WTC11 (cell line): Measurements from ENCODE around the gene PARP4. TPM values are rescaled to one million over a fixed set of nuclear protein-coding genes. Genes with fewer than 3 reads are reported as not detected.

Experiments
- ATAC-seq: fragments of 200-7000 bp; cut with Tn5 transposase; 2 replicates; pipeline ENCODE4 v1.10.0; 2021; ENCODE audit warnings: mild to moderate bottlenecking, moderate library complexity
- CTCF ChIA-PET: fragments of 300-600 bp; sonication (Branson Sonifier 250); formaldehyde crosslinking; loops from one replicate; lab custom pipeline; 2021; ENCODE audit warnings: antibody characterized with exemption; lab: Charles Lee
- POLR2A ChIA-PET: fragments of 350-600 bp; sonication (Branson Sonifier 250); formaldehyde crosslinking; loops from one replicate; lab custom pipeline; 2021; ENCODE audit warnings: antibody characterized with exemption; lab: Charles Lee
- DNase-seq: peaks from one replicate; pipeline ENCODE4 v3.0.0; 2021; ENCODE audit warnings: low spot score
- H3K27ac Mint-ChIP-seq: 2 replicates; pipeline ENCODE4 v1.8.0; 2021; ENCODE audit warnings: mixed read lengths
- H3K27me3 Mint-ChIP-seq: 2 replicates; pipeline ENCODE4 v1.8.0; 2021; ENCODE audit warnings: low read depth, mild to moderate bottlenecking, moderate library complexity, mixed read lengths
- H3K36me3 Mint-ChIP-seq: 2 replicates; pipeline ENCODE4 v1.8.0; 2021; ENCODE audit warnings: mixed read lengths
- H3K4me1 Mint-ChIP-seq: 2 replicates; pipeline ENCODE4 v1.8.0; 2022; ENCODE audit warnings: mixed read lengths
- H3K4me3 Mint-ChIP-seq: 2 replicates; pipeline ENCODE4 v1.8.0; 2021; ENCODE audit warnings: mild to moderate bottlenecking, moderate library complexity, mixed read lengths
- H3K9me3 Mint-ChIP-seq: 2 replicates; pipeline ENCODE4 v1.8.0; 2021; ENCODE audit warnings: mixed read lengths
- MXD4 ChIP-seq: fragments of 250-450 bp; sonication (Bioruptor Pico); IDR thresholded peaks from 2 replicates; pipeline ENCODE4 v1.8.0; 2021; ENCODE audit warnings: mild to moderate bottlenecking, moderate library complexity, borderline replicate concordance
- MYBL2 ChIP-seq: sonication (generic); formaldehyde crosslinking; IDR thresholded peaks from 2 replicates; pipeline ENCODE4 v1.8.1; 2023; ENCODE audit warnings: mild to moderate bottlenecking, moderate library complexity, missing genetic modification reagents
- NR1H2 ChIP-seq: sonication (generic); formaldehyde crosslinking; IDR thresholded peaks from 2 replicates; pipeline ENCODE4 v1.9.0; 2021; ENCODE audit warnings: mild to moderate bottlenecking, moderate library complexity, missing genetic modification reagents
- total RNA-seq: library from RNA; stranded (reverse); gene quantifications from 3 replicates; pipeline ENCODE4 v1.2.3, GENCODE V29; 2021
- TF ChIP-seq, protein P1 (sequence below): fragments of 250-450 bp; sonication (Bioruptor Pico); IDR thresholded peaks from 2 replicates; pipeline ENCODE4 v1.9.0; 2021; ENCODE audit warnings: moderate library complexity, mild to moderate bottlenecking, inconsistent platforms, borderline replicate concordance
- TF ChIP-seq, protein P2 (sequence below): sonication (generic); formaldehyde crosslinking; IDR thresholded peaks from 2 replicates; pipeline ENCODE4 v1.8.1; 2023; ENCODE audit warnings: mild to moderate bottlenecking, missing genetic modification reagents
- TF ChIP-seq, protein P3 (sequence below): sonication (generic); formaldehyde crosslinking; IDR thresholded peaks from 2 replicates; pipeline ENCODE4 v1.8.0; 2023; ENCODE audit warnings: missing genetic modification reagents
- TF ChIP-seq, protein P4 (sequence below): fragments of 250-450 bp; sonication (Bioruptor Pico); IDR thresholded peaks from 2 replicates; pipeline ENCODE4 v1.9.0; 2021; ENCODE audit warnings: mild to moderate bottlenecking
- TF ChIP-seq, protein P5 (sequence below): sonication (generic); formaldehyde crosslinking; IDR thresholded peaks from 2 replicates; pipeline ENCODE4 v1.8.1; 2022; ENCODE audit warnings: low read depth, mild to moderate bottlenecking, moderate library complexity, missing genetic modification reagents, borderline replicate concordance
- TF ChIP-seq, protein P6 (sequence below): sonication (generic); formaldehyde crosslinking; IDR thresholded peaks from 2 replicates; pipeline ENCODE4 v1.8.0; 2022; ENCODE audit warnings: missing genetic modification reagents
- TF ChIP-seq, protein P7 (sequence below): sonication (generic); formaldehyde crosslinking; IDR thresholded peaks from 2 replicates; pipeline ENCODE4 v1.8.0; 2023; ENCODE audit warnings: missing genetic modification reagents, mild to moderate bottlenecking, borderline replicate concordance

Gene PARP4
- total RNA-seq, 1 experiment from 2014 or later = 30.7 TPM

DNA sequence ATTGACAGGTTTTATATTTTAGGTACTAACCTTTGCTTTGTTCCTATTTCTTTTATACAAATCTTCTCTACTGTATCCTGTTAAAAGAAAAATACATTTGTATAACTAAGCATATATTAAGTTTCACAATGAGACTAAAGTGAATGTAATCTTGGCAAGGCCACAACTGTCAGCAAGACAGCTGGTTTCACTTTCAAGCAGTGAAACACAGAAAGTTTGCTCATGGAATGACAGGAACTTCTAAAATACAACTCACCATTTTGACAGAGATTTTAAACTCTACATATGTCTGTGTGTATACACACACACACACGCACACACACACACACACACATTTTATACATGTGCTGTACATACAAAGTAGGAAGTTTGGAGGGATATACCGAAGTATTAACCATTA is 53.3 kb downstream of the PARP4 start (continued):
- TF ChIP-seq, protein P1, sequence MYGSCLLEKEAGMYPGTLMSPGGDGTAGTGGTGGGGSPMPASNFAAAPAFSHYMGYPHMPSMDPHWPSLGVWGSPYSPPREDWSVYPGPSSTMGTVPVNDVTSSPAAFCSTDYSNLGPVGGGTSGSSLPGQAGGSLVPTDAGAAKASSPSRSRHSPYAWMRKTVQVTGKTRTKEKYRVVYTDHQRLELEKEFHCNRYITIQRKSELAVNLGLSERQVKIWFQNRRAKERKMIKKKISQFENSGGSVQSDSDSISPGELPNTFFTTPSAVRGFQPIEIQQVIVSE (CRISPR knock-in tag) = no peak
- TF ChIP-seq MYBL2 (CRISPR knock-in tag) = no peak

DNA sequence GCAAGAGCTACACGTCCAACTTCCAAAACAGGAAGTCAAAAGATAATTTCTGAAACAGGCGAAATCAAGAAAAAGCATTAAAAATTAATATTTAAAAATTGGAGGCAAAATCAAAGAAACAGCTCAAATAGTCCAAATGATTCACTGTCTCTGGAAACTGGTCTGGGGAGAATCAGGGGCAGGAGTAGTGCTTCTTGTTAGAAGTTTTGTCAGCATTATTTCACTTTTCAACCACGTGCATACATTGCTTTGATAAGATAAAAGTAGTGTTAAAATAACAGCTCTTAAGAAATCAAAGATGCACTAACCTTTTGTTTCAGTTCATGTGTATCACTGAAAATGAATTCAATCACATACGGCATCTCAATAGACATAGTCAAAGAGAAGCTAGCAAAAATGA is 53.8 kb downstream of the PARP4 start:
- Mint-ChIP-seq H3K4me3 (no peak overlapping the region), H3K4me1 (peaks cover 6% of the 10 kb centered on the region), H3K27me3 (no peaks in the 10 kb centered on the region), H3K9me3 (no peaks in the 10 kb centered on the region), H3K36me3 (peaks cover 39% of the 10 kb centered on the region), H3K27ac (peak overlapping the region; percentile 54; the same call in 1 of the 2 replicates)
- TF ChIP-seq, protein P2, sequence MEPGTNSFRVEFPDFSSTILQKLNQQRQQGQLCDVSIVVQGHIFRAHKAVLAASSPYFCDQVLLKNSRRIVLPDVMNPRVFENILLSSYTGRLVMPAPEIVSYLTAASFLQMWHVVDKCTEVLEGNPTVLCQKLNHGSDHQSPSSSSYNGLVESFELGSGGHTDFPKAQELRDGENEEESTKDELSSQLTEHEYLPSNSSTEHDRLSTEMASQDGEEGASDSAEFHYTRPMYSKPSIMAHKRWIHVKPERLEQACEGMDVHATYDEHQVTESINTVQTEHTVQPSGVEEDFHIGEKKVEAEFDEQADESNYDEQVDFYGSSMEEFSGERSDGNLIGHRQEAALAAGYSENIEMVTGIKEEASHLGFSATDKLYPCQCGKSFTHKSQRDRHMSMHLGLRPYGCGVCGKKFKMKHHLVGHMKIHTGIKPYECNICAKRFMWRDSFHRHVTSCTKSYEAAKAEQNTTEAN (CRISPR knock-in tag) = no peak
- no peak for TF ChIP-seq NR1H2 (CRISPR knock-in tag)
- TF ChIP-seq, protein P3, sequence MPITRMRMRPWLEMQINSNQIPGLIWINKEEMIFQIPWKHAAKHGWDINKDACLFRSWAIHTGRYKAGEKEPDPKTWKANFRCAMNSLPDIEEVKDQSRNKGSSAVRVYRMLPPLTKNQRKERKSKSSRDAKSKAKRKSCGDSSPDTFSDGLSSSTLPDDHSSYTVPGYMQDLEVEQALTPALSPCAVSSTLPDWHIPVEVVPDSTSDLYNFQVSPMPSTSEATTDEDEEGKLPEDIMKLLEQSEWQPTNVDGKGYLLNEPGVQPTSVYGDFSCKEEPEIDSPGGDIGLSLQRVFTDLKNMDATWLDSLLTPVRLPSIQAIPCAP (CRISPR knock-in tag) = no peak
- ChIA-PET CTCF (no interaction called here), POLR2A (no interaction called here)
- no peak for ATAC-seq
- no peak for DNase-seq

DNA sequence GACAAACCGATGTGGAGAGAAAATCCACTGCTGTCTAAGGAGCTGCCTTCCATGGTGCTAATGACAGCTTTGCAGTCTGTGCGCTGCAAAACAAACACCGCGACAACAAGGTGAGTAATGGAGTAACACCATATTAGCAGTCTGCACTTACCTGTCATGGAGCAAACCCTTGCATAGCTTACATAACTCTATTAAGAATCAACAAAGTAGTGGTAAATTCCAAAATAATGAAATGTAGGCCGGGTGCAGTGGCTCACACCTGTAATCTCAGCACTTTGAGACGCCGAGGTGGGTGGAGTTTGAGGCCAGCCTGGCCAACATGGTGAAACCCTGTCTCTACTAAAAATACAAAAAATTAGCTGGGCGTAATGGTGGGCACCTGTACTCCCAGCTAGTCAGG is 56.2 kb downstream of the PARP4 start:
- Mint-ChIP-seq H3K4me3 (no peak overlapping the region), H3K4me1 (peaks cover 6% of the 10 kb centered on the region)
- DNase-seq (no peak), ATAC-seq (no peak)
- CTCF ChIA-PET = no interaction called here
- TF ChIP-seq, protein P4, sequence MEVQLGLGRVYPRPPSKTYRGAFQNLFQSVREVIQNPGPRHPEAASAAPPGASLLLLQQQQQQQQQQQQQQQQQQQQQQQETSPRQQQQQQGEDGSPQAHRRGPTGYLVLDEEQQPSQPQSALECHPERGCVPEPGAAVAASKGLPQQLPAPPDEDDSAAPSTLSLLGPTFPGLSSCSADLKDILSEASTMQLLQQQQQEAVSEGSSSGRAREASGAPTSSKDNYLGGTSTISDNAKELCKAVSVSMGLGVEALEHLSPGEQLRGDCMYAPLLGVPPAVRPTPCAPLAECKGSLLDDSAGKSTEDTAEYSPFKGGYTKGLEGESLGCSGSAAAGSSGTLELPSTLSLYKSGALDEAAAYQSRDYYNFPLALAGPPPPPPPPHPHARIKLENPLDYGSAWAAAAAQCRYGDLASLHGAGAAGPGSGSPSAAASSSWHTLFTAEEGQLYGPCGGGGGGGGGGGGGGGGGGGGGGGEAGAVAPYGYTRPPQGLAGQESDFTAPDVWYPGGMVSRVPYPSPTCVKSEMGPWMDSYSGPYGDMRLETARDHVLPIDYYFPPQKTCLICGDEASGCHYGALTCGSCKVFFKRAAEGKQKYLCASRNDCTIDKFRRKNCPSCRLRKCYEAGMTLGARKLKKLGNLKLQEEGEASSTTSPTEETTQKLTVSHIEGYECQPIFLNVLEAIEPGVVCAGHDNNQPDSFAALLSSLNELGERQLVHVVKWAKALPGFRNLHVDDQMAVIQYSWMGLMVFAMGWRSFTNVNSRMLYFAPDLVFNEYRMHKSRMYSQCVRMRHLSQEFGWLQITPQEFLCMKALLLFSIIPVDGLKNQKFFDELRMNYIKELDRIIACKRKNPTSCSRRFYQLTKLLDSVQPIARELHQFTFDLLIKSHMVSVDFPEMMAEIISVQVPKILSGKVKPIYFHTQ (CRISPR knock-in tag) = no peak
- TF ChIP-seq MXD4 (CRISPR knock-in tag) = no peak
- TF ChIP-seq, protein P5, sequence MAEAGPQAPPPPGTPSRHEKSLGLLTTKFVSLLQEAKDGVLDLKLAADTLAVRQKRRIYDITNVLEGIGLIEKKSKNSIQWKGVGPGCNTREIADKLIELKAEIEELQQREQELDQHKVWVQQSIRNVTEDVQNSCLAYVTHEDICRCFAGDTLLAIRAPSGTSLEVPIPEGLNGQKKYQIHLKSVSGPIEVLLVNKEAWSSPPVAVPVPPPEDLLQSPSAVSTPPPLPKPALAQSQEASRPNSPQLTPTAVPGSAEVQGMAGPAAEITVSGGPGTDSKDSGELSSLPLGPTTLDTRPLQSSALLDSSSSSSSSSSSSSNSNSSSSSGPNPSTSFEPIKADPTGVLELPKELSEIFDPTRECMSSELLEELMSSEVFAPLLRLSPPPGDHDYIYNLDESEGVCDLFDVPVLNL = no peak
- TF ChIP-seq, protein P6, sequence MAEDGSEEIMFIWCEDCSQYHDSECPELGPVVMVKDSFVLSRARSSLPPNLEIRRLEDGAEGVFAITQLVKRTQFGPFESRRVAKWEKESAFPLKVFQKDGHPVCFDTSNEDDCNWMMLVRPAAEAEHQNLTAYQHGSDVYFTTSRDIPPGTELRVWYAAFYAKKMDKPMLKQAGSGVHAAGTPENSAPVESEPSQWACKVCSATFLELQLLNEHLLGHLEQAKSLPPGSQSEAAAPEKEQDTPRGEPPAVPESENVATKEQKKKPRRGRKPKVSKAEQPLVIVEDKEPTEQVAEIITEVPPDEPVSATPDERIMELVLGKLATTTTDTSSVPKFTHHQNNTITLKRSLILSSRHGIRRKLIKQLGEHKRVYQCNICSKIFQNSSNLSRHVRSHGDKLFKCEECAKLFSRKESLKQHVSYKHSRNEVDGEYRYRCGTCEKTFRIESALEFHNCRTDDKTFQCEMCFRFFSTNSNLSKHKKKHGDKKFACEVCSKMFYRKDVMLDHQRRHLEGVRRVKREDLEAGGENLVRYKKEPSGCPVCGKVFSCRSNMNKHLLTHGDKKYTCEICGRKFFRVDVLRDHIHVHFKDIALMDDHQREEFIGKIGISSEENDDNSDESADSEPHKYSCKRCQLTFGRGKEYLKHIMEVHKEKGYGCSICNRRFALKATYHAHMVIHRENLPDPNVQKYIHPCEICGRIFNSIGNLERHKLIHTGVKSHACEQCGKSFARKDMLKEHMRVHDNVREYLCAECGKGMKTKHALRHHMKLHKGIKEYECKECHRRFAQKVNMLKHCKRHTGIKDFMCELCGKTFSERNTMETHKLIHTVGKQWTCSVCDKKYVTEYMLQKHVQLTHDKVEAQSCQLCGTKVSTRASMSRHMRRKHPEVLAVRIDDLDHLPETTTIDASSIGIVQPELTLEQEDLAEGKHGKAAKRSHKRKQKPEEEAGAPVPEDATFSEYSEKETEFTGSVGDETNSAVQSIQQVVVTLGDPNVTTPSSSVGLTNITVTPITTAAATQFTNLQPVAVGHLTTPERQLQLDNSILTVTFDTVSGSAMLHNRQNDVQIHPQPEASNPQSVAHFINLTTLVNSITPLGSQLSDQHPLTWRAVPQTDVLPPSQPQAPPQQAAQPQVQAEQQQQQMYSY (CRISPR knock-in tag) = no peak
- TF ChIP-seq, protein P3 (CRISPR knock-in tag) = no peak
- TF ChIP-seq, protein P7, sequence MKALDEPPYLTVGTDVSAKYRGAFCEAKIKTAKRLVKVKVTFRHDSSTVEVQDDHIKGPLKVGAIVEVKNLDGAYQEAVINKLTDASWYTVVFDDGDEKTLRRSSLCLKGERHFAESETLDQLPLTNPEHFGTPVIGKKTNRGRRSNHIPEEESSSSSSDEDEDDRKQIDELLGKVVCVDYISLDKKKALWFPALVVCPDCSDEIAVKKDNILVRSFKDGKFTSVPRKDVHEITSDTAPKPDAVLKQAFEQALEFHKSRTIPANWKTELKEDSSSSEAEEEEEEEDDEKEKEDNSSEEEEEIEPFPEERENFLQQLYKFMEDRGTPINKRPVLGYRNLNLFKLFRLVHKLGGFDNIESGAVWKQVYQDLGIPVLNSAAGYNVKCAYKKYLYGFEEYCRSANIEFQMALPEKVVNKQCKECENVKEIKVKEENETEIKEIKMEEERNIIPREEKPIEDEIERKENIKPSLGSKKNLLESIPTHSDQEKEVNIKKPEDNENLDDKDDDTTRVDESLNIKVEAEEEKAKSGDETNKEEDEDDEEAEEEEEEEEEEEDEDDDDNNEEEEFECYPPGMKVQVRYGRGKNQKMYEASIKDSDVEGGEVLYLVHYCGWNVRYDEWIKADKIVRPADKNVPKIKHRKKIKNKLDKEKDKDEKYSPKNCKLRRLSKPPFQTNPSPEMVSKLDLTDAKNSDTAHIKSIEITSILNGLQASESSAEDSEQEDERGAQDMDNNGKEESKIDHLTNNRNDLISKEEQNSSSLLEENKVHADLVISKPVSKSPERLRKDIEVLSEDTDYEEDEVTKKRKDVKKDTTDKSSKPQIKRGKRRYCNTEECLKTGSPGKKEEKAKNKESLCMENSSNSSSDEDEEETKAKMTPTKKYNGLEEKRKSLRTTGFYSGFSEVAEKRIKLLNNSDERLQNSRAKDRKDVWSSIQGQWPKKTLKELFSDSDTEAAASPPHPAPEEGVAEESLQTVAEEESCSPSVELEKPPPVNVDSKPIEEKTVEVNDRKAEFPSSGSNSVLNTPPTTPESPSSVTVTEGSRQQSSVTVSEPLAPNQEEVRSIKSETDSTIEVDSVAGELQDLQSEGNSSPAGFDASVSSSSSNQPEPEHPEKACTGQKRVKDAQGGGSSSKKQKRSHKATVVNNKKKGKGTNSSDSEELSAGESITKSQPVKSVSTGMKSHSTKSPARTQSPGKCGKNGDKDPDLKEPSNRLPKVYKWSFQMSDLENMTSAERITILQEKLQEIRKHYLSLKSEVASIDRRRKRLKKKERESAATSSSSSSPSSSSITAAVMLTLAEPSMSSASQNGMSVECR (CRISPR knock-in tag) = no peak
- TF ChIP-seq, all 79 proteins: peak for 0
- Mint-ChIP-seq H3K27me3 (no peaks in the 10 kb centered on the region), H3K27ac (no peak overlapping the region), H3K36me3 (peaks cover 44% of the 10 kb centered on the region), H3K9me3 (no peaks in the 10 kb centered on the region)
- POLR2A ChIA-PET = no interaction called here
